ENCODE results near the gene BRICD5.

DNA sequence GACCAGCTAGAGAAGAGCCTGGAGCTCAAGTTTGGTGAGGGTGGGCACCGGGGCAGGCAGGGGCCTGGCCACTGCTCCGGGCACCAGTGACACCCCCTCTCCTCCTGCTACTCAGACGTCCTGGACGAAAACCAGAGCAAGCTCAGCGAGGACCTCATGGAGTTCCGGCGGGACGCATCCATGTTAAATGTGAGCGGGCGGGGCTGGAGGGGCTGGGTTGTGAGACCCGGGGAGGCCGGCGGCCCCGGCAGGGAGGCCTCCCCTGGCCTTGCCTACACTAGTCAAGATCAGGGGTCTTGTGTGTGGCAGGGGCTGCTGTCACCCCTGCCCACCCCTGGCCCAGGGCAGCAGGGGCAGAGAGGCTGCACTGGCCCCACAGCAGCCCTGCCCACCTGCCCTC, 37.3 kb downstream of the BRICD5 start:
- TF ChIP-seq CTCF (IDR thresholded peaks at IDR 0.05) (no peak), ZFX (IDR thresholded peaks at IDR 0.05; ENCODE audit: borderline replicate concordance) (no peak)
